ENCODE data around the gene TMEM201.

DNA sequence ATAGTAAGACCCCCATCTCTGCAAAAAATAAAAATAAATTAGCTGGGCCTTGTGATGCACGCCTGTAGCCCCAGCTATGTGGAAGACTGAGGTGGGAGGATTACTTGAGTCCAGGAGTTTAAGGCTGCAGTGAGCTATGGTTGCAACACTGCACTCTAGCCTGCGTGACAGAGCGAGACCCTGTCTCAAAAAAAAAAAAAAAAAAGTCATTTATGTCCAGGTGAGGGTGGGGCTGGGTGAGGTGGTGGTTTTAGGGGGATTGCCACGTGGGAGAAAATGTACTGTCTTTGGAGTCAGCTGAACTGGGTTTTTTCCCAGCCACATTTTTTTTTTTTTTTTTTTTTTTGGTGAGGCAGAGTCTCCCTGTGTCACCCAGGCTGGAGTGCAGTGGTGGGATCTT, 69.5 kb downstream of the TMEM201 start:
- TF ChIP-seq, protein P1, sequence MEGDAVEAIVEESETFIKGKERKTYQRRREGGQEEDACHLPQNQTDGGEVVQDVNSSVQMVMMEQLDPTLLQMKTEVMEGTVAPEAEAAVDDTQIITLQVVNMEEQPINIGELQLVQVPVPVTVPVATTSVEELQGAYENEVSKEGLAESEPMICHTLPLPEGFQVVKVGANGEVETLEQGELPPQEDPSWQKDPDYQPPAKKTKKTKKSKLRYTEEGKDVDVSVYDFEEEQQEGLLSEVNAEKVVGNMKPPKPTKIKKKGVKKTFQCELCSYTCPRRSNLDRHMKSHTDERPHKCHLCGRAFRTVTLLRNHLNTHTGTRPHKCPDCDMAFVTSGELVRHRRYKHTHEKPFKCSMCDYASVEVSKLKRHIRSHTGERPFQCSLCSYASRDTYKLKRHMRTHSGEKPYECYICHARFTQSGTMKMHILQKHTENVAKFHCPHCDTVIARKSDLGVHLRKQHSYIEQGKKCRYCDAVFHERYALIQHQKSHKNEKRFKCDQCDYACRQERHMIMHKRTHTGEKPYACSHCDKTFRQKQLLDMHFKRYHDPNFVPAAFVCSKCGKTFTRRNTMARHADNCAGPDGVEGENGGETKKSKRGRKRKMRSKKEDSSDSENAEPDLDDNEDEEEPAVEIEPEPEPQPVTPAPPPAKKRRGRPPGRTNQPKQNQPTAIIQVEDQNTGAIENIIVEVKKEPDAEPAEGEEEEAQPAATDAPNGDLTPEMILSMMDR (conservative IDR thresholded peaks at IDR 0.05; ENCODE audit: low read depth, low read length): no peak
- TF ChIP-seq POLR2A (IDR thresholded peaks at IDR 0.05; ENCODE audit: low read depth, low read length) (no peak), RAD21 (IDR thresholded peaks at IDR 0.05; ENCODE audit: low read length) (no peak), ELK1 (IDR thresholded peaks at IDR 0.05; ENCODE audit: borderline replicate concordance, low read depth, low read length) (no peak), SMC3 (IDR thresholded peaks at IDR 0.05; ENCODE audit: low read depth, low read length) (no peak), BHLHE40 (IDR thresholded peaks at IDR 0.05; ENCODE audit: low read depth, low read length) (no peak), CEBPB (IDR thresholded peaks at IDR 0.05; ENCODE audit: low read depth, low read length) (no peak), RCOR1 (IDR thresholded peaks at IDR 0.05; ENCODE audit: insufficient replicate concordance, low read length) (no peak), MAFK (IDR thresholded peaks at IDR 0.05; ENCODE audit: low read depth, low read length) (no peak), RFX5 (IDR thresholded peaks at IDR 0.05; ENCODE audit: low read depth, low read length) (no peak), MXI1 (IDR thresholded peaks at IDR 0.05; ENCODE audit: borderline replicate concordance, low read depth, low read length) (no peak)
- TF ChIP-seq, protein P2, sequence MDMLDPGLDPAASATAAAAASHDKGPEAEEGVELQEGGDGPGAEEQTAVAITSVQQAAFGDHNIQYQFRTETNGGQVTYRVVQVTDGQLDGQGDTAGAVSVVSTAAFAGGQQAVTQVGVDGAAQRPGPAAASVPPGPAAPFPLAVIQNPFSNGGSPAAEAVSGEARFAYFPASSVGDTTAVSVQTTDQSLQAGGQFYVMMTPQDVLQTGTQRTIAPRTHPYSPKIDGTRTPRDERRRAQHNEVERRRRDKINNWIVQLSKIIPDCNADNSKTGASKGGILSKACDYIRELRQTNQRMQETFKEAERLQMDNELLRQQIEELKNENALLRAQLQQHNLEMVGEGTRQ (IDR thresholded peaks at IDR 0.05; ENCODE audit: low read depth, low read length): no peak

All from IMR-90 (cell line).